Central memory CD8-positive, alpha-beta T cell (primary cell): ENCODE data around the gene DSTN.

Experiments
- ATAC-seq: fragments of 150-1000 bp; cut with Tn5 transposase; replicated peaks from 2 replicates; pipeline ENCODE4 v1.10.0; 2022; ENCODE audit warnings: mild to moderate bottlenecking, moderate FRiP score, moderate number of reproducible peaks; ENCODE audit not compliant: poor library complexity, severe bottlenecking; ENCODE audit errors: extremely low read depth
- DNase-seq, 2 donors: peaks; one replicate each; pipeline ENCODE4 v3.0.0; 2021; ENCODE audit warnings: low spot score in 2 of 2
- H3K27ac Mint-ChIP-seq: one replicate; pipeline ENCODE4 v1.8.0; 2022; ENCODE audit warnings: low read depth, mild to moderate bottlenecking, moderate library complexity, mixed read lengths
- H3K27me3 Mint-ChIP-seq: one replicate; pipeline ENCODE4 v1.8.0; 2022; ENCODE audit warnings: mixed read lengths
- H3K36me3 Mint-ChIP-seq: one replicate; pipeline ENCODE4 v1.8.0; 2022; ENCODE audit warnings: mild to moderate bottlenecking, moderate library complexity, mixed read lengths; ENCODE audit not compliant: insufficient read depth
- H3K4me1 Mint-ChIP-seq: one replicate; pipeline ENCODE4 v1.8.0; 2022; ENCODE audit warnings: mixed read lengths
- H3K4me3 Mint-ChIP-seq: one replicate; pipeline ENCODE4 v1.8.0; 2022; ENCODE audit warnings: mild to moderate bottlenecking, moderate library complexity, mixed read lengths
- H3K9me3 Mint-ChIP-seq: one replicate; pipeline ENCODE4 v1.8.0; 2022; ENCODE audit warnings: mixed read lengths

Gene DSTN

DNA sequence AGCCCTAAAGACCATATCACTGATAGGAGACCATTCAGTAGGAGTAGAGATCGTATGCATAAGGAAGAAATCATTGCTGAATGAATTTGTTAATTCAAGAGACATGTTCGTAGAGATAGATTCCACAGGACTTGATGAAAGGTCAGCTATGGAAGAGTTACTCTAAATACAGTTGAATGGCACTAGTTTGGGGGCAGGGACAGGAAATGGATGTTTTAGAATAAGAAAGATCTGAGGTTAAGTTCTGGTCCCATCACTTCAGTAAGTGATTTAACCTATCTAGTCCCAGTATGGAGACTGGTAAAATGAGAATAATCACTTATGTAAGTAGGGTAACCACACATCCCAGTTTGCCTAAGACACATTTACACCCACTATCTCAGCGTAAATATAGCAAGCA lies 35.8 kb upstream of the DSTN start:
- Mint-ChIP-seq H3K27ac (no peak overlapping the region), H3K9me3 (no peaks in the 10 kb centered on the region), H3K36me3 (no peaks in the 10 kb centered on the region), H3K27me3 (peaks cover 18% of the 10 kb centered on the region), H3K4me3 (no peak overlapping the region), H3K4me1 (peaks cover 13% of the 10 kb centered on the region)
- DNase-seq: no peak
- no peak for ATAC-seq

DNA sequence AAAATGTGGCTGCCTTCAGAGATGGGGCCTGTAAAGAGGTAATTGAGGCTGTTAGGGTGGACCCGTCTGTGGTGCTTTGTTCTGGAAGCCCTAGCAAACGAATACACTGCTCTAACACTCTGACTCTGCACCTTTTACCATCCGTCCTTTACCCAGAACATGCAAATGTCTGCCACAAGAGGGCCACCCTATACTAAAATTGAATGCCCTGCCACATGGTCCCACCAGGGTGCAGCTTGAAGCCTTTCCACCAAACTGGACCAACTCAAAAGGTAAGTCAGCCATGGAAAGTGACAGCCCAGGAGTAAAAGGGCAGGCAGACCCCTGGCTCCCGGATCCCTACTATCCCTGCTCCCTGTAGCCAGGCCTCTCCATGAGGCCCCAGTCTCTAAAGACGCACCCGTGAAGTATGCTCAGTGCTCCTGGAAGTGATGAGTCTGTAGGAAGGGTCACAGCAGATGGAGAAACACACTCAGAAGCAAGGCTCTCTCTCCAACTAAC lies 32.9 kb upstream of the DSTN start:
- H3K4me3 Mint-ChIP-seq: no peak overlapping the region
- DNase-seq: peak; percentile 42 to 57
- H3K4me1 Mint-ChIP-seq: peaks cover 13% of the 10 kb centered on the region

DNA sequence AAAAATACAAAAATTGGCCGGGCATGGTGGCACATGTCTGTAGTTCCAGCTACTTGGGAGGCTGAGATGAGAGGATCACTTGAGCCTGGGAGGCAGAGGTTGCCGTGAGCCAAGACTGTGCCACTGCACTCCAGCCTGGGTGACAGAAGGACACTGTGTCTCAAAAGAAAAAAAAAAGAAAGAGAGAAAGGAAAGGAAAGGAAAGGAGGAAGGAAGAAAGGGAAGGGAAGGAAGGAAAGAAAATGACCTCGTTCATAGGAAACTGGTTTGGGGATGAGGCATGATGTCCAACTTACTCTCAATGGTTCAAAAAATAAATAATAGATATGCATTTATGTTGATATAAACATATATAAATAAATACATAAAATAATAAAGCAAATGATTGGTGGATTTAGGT lies 31.9 kb upstream of the DSTN start:
- H3K4me3 Mint-ChIP-seq: no peak overlapping the region
- peaks cover 39% of the 10 kb centered on the region for H3K27me3 Mint-ChIP-seq
- H3K36me3 Mint-ChIP-seq: no peaks in the 10 kb centered on the region
- ATAC-seq (no peak), DNase-seq (no peak)
- no peaks in the 10 kb centered on the region for H3K9me3 Mint-ChIP-seq
- peaks cover 13% of the 10 kb centered on the region for H3K4me1 Mint-ChIP-seq
- H3K27ac Mint-ChIP-seq: no peak overlapping the region

More for the DNA sequence above, 32.9 kb upstream of the DSTN start:
- Mint-ChIP-seq H3K36me3 (no peaks in the 10 kb centered on the region), H3K9me3 (no peaks in the 10 kb centered on the region), H3K27ac (no peak overlapping the region), H3K27me3 (peaks cover 39% of the 10 kb centered on the region)
- peak; percentile 92 for ATAC-seq

DNA sequence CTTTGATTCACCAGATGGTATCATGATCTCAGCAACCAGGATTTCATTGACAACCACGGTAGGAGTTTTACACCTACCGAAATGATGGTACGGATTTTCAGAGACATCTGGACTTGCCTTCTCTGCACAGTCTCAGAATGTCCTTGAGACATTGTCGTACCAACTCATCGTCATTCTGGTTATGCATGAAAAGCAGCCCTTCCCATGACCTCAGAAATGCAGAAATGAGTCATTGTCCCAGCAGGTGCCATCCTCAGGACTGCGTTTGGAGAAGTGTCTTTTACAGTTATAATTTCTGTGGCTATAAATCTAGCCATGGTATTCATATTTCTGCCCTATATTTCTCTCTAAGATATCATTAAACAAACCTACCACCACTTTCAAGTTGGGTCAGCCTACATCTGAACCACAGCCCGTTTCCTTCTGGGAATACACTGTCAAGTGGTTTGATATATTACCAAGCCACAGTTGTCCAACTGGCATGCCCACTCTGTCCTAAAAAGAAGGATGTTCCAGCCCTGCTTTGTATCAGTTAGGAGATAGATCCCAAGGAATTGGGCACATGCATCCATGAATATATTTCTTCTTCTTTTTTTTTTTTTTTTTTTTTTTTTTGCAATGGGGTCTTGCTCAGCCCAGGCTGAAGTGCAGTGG lies 31.2 kb upstream of the DSTN start:
- peaks cover 46% of the 10 kb centered on the region for H3K27me3 Mint-ChIP-seq
- peaks cover 12% of the 10 kb centered on the region for H3K4me1 Mint-ChIP-seq
- H3K36me3 Mint-ChIP-seq: no peaks in the 10 kb centered on the region
- no peak for ATAC-seq
- H3K9me3 Mint-ChIP-seq: no peaks in the 10 kb centered on the region
- no peak overlapping the region for H3K4me3 Mint-ChIP-seq
- no peak overlapping the region for H3K27ac Mint-ChIP-seq
- DNase-seq: no peak

DNA sequence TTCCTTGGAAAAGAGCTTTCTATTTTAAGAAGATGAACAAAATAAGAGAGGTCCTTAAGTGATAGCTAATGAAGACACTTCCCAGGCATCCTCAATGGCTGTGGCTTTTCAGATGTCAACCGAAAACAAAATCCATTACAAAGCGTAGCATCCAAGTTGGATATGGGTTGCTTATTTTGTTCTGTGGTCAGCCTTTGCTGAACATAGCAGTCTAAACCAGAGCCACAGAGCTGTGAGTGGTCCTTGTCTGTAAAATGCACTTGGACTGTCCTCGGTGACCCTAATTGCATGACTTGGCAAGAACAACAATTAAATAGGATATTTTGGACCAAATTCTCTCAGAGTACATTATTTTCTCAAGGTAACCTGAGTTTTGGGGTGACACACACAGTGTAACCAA lies 28.3 kb upstream of the DSTN start:
- ATAC-seq: no peak
- H3K27me3 Mint-ChIP-seq: peaks cover 69% of the 10 kb centered on the region
- no peaks in the 10 kb centered on the region for H3K9me3 Mint-ChIP-seq

DNA sequence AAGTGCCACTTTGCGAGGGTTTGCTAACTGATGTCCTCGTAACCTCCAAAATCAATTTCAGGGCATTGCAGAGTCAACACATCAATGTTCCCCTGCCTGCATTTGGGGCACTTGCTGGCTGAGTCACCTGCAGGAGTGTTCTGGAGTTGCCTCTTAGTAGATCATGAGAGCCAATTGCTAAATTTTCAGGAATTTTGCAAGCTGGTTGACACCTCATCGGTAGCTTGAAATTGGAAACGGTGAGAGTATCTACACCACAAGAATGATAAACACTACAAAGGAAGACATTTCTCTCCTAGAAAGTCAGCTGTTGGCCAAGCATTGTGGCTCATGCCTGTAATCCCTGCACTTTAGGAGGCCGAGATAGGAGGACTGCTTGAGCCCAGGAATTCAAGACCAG lies 27.9 kb upstream of the DSTN start:
- ATAC-seq (no peak), DNase-seq (no peak)
- Mint-ChIP-seq H3K36me3 (no peaks in the 10 kb centered on the region), H3K27ac (no peak overlapping the region), H3K27me3 (peaks cover 69% of the 10 kb centered on the region), H3K4me3 (no peak overlapping the region), H3K9me3 (no peaks in the 10 kb centered on the region), H3K4me1 (peaks cover 2% of the 10 kb centered on the region)

More for the DNA sequence above, 28.3 kb upstream of the DSTN start:
- no peak overlapping the region for H3K4me3 Mint-ChIP-seq
- no peaks in the 10 kb centered on the region for H3K36me3 Mint-ChIP-seq
- H3K27ac Mint-ChIP-seq: no peak overlapping the region
- DNase-seq: no peak
- H3K4me1 Mint-ChIP-seq: peaks cover 6% of the 10 kb centered on the region

DNA sequence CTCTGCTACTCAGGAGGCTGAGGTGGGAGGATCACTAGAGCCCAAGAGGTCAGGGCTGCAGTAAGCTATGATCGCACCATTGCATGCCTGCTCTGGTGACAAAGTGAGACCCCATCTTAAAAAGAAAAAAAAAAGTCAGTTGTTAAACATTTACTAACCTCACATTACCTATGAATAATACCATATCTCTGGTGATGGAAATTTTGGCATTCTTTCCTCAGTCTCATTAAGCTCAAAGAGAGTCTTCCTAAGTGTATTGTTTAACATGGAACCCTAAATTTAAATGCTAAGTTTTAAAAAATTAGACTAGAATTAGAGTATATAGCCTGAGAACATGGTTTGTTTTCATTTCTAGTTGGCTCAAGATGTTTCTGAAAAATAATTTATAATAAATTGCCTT lies 27.4 kb upstream of the DSTN start:
- no peak overlapping the region for H3K27ac Mint-ChIP-seq
- H3K9me3 Mint-ChIP-seq: no peaks in the 10 kb centered on the region
- H3K4me1 Mint-ChIP-seq: no peaks in the 10 kb centered on the region
- ATAC-seq: no peak
- DNase-seq: no peak
- H3K27me3 Mint-ChIP-seq: peaks cover 67% of the 10 kb centered on the region
- H3K4me3 Mint-ChIP-seq: no peak overlapping the region
- no peaks in the 10 kb centered on the region for H3K36me3 Mint-ChIP-seq

DNA sequence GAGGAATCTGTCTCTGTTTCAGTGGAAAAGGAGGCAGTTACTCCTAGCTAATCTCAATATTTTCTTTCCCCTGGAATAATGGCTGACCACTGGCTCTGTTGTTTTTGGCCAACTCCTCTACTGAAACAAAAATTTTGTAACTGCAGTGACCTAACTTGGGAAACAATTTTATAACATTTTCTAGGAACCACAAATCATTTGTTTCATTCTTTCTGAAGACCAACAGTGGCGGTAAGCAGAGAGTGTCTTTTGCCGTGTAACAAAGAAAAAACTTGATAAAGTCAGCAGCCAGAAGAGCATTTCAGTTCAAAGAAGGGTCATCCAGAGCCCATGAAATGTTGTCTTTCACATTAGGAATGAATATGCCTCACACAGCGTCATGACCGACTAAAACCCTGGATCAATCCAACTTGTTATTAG lies 26.9 kb upstream of the DSTN start:
- no peaks in the 10 kb centered on the region for H3K4me1 Mint-ChIP-seq
- no peaks in the 10 kb centered on the region for H3K9me3 Mint-ChIP-seq
- peaks cover 61% of the 10 kb centered on the region for H3K27me3 Mint-ChIP-seq
- DNase-seq (no peak), ATAC-seq (no peak)
- no peak overlapping the region for H3K27ac Mint-ChIP-seq
- H3K4me3 Mint-ChIP-seq: no peak overlapping the region
- H3K36me3 Mint-ChIP-seq: no peaks in the 10 kb centered on the region

DNA sequence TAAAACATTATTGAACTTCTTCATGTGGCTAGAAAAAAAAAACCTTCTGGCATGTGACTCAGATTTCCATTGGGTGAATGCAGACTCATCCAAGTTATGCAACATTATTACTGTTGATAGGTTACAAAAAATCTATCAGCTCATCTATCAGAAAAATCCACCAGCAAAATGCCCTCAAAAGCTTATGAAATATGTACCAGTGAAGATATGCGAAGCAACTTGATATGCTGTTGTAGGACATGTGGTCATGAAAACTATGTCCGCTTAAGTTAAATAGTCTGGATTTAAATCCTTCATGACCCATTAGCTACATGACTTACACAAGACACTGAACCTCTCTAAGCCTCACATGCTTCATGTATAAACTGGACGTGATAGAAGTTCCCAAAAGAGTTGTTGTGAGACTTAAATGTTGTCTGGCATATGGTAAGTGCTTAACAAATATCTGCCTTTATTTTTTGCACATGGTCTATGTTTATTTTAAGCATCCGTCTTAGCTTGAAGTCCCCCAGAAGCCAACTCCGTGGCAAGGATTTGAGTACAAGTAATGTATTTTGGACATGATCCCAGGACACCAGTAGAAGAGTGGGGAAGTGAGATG lies 26.2 kb upstream of the DSTN start:
- H3K4me1 Mint-ChIP-seq: no peaks in the 10 kb centered on the region
- peaks cover 55% of the 10 kb centered on the region for H3K27me3 Mint-ChIP-seq
- no peaks in the 10 kb centered on the region for H3K9me3 Mint-ChIP-seq
- DNase-seq (no peak), ATAC-seq (no peak)
- H3K4me3 Mint-ChIP-seq: no peak overlapping the region
- no peak overlapping the region for H3K27ac Mint-ChIP-seq
- H3K36me3 Mint-ChIP-seq: no peaks in the 10 kb centered on the region

DNA sequence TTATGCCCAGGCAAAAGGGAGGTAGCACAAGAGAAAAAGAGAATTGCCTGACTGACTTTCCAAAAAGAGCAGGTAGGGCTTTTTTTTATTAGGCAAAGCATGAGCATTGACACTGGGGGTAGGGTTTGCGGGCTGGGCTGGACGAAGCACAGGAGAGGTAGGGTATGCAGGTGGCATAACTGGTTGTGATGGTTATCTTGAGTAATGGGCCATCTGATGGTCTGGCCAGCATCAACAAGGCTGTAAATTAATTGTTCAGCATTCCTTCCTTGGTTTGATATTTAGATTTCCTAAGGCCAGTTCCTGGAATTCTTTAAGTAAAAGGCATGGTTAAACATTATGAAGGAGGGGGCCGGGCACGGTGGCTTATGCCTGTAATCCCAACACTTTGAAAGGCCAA lies 24.7 kb upstream of the DSTN start:
- ATAC-seq (no peak), DNase-seq (no peak)
- Mint-ChIP-seq H3K36me3 (no peaks in the 10 kb centered on the region), H3K4me3 (no peak overlapping the region), H3K4me1 (no peaks in the 10 kb centered on the region), H3K9me3 (no peaks in the 10 kb centered on the region), H3K27ac (no peak overlapping the region), H3K27me3 (peaks cover 45% of the 10 kb centered on the region)

DNA sequence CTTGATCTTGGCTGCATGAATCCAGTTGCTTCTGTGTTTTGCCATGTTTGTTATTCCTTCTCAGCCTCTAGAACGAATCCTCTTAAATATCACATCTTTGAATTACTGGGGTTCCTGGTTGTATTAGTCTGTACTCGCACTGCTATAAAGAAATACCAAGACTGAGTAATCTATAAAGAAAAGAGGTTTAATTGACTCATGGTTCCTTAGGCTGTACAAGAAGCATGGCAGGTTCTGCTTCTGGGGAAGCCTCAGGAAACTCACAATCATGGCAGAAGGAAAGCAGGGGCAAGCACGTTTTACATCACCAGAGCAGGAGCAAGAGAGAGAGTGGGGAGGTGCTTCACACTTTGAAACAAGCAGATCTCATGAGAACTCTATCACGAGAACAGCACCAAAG lies 20.7 kb upstream of the DSTN start:
- H3K27me3 Mint-ChIP-seq: peaks cover 18% of the 10 kb centered on the region
- H3K4me1 Mint-ChIP-seq: no peaks in the 10 kb centered on the region
- no peak overlapping the region for H3K4me3 Mint-ChIP-seq
- no peaks in the 10 kb centered on the region for H3K9me3 Mint-ChIP-seq
- no peaks in the 10 kb centered on the region for H3K36me3 Mint-ChIP-seq
- H3K27ac Mint-ChIP-seq: no peak overlapping the region
- ATAC-seq (no peak), DNase-seq (no peak)

DNA sequence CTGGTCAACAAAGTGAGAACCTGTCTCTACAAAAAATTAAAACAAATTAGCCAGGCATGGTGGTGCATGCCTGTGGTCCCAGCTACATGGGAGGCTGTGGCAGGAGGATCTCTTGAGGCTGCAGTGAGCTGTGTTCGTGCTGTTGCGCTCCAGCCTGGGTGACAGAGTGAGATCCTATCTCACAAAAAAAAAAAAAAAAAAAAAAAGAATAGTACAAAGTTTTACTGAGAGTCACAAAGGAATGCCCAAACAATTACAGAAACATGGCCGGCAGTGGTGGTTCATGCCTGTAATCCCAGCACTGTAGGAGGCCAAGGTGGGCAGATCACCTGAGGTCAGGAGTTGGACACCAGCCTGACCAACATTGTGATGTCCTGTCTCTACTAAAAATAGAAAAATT lies 14.8 kb upstream of the DSTN start:
- H3K36me3 Mint-ChIP-seq: no peaks in the 10 kb centered on the region
- H3K4me1 Mint-ChIP-seq: no peaks in the 10 kb centered on the region
- no peak overlapping the region for H3K4me3 Mint-ChIP-seq
- no peak overlapping the region for H3K27ac Mint-ChIP-seq
- DNase-seq (no peak), ATAC-seq (no peak)
- no peaks in the 10 kb centered on the region for H3K9me3 Mint-ChIP-seq
- peaks cover 3% of the 10 kb centered on the region for H3K27me3 Mint-ChIP-seq

DNA sequence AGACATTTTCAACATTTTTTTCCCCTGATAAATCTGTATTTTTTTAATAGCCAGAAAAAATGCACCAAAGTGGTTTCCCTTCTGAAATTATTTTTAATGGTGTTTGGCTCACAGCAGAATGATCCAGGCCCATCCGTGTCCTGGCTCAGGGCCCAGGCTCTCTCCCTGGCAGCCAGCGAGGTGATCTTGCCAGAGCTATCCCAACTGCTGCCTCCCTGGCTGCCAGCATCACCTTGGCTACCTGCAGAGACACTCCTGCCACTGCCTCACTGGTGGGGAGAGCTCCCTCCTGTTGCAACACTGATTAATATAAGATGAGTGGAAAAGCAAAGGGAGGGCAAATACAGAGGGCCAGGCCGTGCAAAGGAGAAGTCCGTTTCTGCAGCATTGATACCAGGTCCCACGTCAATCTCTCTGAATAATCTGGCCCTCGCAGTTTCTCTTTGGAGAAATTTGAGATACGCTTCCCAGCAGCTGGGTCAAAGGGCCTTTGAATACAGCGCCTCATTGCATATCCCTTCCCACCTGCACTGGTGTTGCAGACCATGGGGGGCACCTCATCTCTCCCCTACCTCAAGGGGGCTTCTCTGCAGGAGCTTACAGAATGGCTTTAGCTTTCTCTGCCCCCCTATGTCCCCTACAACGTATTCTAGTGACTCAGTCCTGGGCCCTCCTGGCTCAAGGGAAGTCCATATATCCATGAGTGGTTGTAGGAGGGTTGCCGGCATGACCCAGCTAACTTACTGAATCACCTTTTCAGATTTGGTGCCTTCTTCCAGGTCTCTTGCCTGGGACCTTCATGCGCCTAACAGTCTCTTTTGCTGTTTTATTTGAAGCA lies 12.8 kb upstream of the DSTN start:
- ATAC-seq (no peak), DNase-seq (no peak)
- Mint-ChIP-seq H3K27ac (no peak overlapping the region), H3K36me3 (no peaks in the 10 kb centered on the region), H3K4me3 (no peak overlapping the region), H3K9me3 (no peaks in the 10 kb centered on the region), H3K27me3 (peaks cover 13% of the 10 kb centered on the region), H3K4me1 (no peaks in the 10 kb centered on the region)
